DMS153 treated with DMSO at 0.1 percent for 48 hours (cell line): ENCODE data around the gene SPRR2G.
"Not testable (repeated sequence)": the region's sequence is repeated elsewhere in the genome, so short reads cannot be mapped to it uniquely, and the experiment has no call there.

ENCODE experiments used
- DNase-seq: peaks from one replicate; lab custom pipeline; 2025; ENCODE audit not compliant: unreplicated experiment; lab: John Stamatoyannopoulos, UW

The SPRR2G gene

GRCh38 chr1:153115264-153115663, 35.4 kb downstream of the SPRR2G start:
- DNase-seq = not testable (repeated sequence)

DNA sequence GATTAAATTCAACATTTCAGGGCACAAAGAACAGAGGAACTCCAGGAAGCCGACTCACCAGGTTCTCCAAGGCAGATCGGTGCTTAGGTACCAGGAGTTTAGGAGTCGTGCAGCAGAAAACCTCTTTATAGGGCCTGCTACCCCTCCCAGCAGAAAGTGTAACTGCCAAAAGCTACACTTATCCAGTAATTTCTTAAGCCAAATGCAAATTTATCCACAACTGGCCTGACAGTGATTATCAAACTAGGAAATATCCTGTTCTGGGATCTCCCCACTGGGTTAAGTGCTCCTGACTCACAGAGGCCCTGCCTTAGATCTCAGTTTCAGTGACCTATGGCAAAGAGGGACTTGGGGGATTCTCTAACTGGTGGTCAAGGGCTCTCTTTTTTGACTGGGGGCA, 37.3 kb downstream of the SPRR2G start, which contains the start of gene SPRR2F:
TSS of gene SPRR2F (minus strand) at position 101 of the 400 bp plus-strand sequence. CDS start 783 bp downstream, outside the sequence.
- DNase-seq = no peak

GRCh38 chr1:153112454-153112853, 38.2 kb downstream of the SPRR2G start:
- not testable (repeated sequence) for DNase-seq

DNA sequence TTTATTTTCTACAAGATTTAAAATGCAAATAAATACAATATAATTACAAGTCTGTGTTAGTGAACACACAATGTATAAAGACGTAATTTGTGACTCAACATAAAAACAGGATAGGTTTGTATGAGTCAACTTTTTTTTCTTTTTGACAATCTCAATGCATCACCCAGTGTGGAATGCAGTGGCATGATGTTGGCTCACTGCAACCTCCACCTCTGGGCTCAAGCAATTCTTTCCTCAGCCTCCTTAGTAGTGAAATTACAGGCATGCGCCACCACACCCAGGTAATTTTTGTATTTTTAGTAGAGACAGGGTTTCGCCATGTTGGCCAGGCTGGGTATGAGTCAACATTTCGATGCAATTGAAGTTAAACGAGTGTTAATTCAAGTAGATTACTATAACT, 50.4 kb downstream of the SPRR2G start:
- DNase-seq = no peak
